Temporal lobe (tissue), 2 donors: ENCODE measurements around the gene MAP2K5. TPM values are rescaled to one million over a fixed set of nuclear protein-coding genes. Genes with fewer than 3 reads are reported as not detected.

Experiments
- small RNA-seq: library from RNA; depleted of rRNA; stranded (forward); fragments of <200 nt; gene quantifications from one replicate; pipeline ENCODE3, GENCODE V24; 2014; ENCODE audit warnings: low replicate concordance
- total RNA-seq: library from RNA; depleted of rRNA; stranded (reverse); fragments of >200 nt; gene quantifications from one replicate; pipeline ENCODE4 v1.2.3, GENCODE V29; 2014

MAP2K5 gene
- total RNA-seq, 1 donor from 2014 or later: 12.3 TPM

Small RNA genes within 50 kb of the gene (small RNA-seq; reads per million reads assigned to genes)
- not detected for gene RNU6-1

Other genes with a start within 250 kb of the MAP2K5 start
- gene C15orf61, start 21.6 kb upstream of the MAP2K5 start, total RNA-seq: 11.3 TPM